NCI-H82 treated with DMSO at 0.1 percent for 48 hours (cell line): ENCODE measurements around the gene TMIE.
"Not testable (repeated sequence)": the region's sequence is repeated elsewhere in the genome, so short reads cannot be mapped to it uniquely, and the experiment has no call there.

ENCODE experiments used
- DNase-seq: peaks from one replicate; lab custom pipeline; 2025; ENCODE audit not compliant: unreplicated experiment; lab: John Stamatoyannopoulos, UW

TMIE gene

DNA sequence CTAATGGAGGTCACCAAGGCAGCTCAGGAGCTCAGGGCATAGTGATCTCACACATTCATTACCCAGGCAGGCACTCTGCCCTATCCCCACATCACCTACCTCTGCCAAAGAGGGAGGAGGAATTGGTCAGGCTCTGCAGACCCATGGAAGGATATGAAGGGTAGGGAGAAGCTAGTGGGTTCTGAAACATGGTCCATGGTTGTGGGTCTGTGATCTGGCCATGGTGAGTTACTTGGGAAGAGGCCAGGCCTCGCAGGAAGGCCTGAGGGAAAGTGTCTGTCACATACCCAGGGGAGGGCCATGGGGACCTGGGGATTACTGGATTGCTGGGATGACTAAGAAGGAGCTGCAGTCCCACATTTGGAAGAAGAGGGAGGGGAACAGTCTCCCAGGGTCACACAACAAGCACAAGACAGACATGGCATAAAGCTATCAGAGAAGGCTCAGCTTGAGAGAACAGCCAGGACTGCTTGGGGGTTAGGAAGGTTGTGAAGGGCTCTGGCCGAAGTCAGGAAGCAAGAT, 17.9 kb downstream of the TMIE start:
- DNase-seq: no peak

DNA sequence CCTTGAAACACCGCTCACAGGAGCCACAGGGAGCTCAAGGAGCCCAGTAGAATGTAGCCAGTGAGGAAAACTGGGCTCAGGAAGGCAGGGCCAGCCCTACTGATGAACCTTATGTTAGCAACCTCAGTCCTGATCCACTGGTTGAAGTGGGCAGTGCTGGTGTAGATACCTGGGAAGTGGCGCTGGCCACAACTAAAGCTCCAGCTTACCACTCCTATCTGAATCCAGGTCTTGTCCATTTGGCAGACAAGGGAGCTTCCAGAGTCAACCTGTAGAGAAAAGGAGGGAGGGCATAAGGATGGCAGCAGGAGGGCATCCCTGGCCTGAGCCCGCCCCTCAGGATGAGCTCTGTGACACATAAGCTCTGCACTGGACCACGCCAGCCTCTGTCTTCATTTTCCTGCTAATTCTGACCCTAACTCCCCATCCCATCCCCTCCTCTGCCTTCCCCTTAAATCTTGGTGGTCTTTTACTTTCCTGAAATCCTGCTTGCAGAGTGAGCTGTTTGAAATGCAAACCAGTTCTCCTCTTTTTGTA, 18.6 kb downstream of the TMIE start:
- DNase-seq: no peak

DNA sequence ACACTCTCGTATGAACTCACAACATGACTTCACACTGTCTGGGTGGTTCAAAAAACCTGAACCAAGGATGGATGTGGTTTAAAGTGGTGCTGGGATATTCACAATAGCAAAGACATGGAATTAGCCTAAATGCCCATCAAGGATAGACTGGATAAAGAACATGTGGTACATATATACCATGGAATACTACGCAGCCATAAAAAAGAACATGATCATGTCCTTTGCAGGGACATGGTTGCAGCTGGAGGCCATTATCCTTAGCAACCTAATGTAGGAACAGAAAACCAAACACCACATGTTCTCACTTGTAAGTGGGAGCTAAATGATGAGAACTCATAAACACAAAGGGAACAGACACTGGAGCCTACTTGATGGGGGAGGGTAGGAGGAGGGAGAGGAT, 19.8 kb downstream of the TMIE start:
- no peak for DNase-seq

DNA sequence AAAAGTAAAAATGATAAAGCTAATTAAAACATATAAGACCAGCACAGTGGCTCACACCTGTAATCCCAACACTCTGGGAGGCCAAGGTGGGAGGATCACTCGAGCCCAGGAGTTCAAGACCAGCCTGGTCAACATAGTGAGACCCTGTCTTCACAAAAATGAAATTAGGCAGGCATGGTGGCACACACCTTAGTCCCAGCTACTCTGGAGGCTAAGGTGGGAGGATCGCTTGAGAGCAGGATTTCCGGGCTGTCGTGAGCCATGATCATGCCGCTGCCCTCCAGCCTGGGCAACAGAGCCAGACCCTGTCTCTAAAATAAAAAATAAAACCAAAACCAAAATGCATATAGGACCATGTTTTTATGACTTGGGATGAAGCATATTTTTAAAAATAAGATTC, 21.3 kb downstream of the TMIE start:
- no peak for DNase-seq

DNA sequence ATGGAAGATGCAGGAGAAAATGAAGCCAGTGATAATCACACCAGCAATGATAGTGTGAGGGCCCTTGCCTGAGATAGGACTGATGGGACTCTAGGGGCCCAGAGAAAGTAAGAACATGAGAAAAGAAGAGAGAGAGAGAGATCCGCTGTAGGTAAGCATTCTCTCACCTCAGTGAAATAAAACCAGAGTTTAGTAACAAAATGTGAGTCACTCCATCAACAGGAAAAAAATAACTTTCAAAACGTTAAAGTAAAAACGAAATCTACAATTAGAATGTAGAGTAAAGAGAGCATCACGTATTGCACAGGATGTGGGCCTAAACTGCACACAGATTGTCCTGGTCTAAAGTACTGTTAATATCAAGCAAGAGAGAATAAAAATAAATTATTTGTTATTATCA, 23.2 kb downstream of the TMIE start:
- no peak for DNase-seq

DNA sequence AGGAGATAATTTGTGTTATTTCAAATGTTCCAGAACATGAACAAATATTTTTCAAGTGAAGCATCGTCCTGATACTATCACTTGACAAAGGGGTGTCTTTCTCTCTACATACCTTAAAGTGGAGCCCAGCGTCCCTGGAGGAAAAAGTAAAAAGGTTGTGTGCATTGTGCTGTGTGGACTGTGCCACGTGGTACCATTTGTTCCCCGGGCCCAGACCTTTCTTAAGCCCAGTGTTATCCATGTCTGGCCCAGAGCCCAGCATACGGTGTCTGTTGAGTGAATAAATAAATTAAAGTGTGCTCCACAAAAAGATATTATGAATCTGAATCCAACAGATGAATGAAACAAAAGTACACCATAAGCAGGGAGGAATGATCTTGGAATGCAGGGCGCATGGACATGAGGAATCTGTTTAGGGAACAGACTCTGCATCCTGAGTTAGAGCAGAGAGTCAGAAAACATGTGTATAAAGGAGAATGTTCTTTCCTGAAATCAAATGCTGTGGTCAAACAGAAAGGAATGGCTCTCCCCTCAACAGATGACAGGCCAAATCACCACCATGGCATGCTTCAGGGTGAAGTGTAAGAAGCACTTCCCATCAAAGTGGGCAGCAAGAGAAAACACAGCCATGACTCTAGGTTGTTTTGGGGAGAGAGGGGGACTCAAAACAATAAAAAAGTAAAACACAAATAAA, 24.6 kb downstream of the TMIE start:
- DNase-seq: no peak

DNA sequence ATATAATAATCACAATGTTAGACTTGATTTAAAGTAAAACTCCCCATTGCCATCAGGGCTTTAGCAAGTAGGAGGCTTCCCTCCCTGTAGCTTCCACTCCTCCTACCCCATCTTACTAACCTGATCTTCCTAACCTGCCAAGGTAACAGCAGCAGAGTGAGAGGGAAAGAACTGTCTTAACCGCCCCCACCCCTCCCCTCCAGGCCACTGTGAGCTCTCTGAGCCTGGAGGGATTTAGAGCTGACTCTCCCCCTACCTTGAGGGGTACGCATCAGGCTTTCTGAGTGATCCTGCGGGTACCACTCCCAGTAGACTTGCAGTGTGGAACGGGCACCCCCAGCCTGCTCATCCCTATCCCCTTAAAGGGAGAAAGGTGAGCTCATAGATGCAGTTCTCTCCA, 27.8 kb downstream of the TMIE start:
- DNase-seq: no peak

DNA sequence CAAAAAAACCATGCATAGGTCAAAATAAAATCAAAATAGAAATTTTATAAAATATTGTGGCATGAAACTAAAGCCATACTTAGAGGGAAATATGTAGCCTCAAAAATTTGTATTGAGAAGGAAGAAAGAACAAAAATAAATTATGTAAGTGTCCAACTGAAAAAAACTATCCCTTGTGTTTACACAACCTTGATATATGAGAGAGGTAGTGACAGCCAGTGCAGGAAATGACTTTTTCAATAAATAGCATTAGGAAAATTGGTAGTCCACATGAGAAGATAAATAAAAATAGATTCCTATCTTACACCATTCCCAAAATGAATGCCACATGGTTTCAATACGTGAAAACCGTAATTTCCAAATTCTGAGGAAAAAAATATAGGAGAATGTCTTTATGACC, 29.6 kb downstream of the TMIE start:
- no peak for DNase-seq

DNA sequence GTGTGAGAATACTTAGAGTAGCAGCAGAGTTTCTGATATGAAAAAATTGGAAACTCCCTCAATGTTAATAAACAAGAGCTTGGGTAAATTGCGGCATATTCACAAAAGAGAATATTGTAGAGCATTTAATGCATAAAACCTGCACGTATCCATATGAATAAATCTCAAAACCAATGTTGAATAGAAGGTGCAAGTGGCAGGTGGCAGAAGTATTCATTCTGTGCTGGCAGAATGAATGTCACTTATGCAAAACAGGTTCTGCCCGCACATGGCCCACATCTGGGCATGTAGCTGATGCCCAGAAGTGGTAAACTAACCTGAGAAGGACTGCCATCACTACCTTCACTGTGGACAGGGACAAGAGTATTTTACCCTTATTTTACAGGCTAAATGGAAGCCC, 30.6 kb downstream of the TMIE start:
- DNase-seq: no peak

DNA sequence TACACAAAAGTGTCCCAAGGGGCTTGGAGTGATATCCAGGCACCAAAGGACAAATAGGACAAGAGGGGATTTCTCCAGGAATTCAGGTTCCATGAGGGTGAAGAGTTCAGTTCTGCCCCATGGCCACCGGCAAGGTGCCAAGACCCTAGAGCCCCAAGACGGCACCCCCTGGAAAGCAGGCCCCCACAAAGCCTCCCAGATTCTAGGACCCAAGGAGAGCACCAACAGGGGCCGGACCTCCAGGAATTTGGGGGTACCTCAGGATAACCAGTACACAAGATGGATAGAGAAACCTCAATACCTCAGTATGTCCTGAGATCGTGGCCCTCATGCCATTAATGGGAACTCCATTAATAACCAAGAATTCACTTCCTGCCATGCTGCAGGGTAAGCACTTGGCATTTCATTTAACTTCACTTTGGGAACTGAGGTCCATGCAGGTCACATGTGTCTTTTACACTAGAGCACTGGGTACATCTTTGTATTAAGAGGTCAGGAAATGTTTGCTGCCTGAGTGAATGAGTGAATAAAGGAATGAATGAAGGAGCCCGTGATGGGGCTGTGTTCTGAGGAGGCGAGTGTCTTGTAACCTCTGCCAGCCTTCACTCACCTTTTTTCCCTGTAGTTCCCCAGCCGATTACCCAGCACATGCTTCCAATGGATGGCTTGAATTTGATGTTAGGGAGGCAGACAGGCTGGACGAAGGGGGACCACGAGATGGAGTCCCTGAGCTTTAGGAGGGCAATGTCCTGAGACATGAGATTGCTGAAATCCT, 32.0 kb downstream of the TMIE start:
- no peak for DNase-seq

DNA sequence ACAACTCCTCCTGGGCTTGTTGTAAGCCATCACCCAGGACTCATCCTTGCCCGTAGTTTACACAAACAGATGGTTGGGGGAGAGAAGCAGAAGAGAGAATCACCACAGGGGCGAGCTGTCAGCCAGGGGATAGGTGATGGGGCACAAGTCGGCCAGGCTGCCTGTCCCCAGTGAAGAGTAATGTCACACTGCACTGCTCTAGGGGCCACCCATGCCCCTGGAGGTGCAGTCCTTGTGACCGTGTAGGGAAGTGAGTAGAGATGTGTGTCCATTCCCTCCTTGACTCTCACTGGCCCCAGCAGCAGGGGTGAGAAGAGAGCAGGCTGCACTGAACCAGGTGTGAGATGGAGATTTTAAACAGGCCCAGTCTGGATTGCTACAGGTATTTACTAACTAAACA, 33.6 kb downstream of the TMIE start:
- DNase-seq: no peak

DNA sequence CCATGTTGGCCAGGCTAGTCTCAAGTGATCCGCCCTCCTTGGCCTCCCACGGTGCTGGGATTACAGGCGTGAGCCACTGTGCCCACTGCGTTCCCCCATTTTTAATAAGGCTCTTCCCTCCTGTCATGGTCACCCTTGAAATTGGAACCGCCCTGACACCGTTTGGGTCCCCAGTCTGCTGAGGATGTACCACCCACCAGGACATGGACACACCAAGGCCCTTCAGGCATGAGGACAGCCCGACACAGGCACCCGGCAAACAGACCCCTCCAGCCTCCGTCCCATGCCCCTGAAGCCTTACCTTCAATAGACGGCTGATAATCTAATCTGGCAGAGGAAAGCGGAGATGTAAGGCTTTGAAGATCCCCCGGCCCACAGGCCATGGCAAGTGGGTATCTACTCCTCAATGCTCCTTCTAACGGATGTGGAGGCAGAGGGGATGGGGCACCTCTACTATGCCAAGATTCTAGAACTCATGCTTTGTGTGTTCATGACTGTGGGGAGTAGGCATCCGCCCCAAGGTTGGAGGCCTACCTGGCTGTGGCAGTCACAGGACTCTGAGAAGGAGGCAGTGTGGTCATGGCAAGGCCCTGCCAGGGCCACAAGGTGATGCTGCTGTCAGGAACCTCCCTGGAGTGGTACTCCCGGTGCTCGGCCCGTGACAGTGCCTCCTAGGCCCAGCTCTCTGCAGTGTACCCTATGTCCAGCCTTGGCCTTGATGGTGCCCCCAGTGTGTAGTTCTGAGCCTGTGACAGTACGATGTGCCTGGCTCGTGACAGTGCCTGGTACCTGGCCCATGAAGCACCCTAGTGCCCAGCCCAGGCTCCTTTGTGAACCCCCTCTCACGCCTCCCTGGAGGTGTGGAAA, 35.0 kb downstream of the TMIE start:
- no peak for DNase-seq

DNA sequence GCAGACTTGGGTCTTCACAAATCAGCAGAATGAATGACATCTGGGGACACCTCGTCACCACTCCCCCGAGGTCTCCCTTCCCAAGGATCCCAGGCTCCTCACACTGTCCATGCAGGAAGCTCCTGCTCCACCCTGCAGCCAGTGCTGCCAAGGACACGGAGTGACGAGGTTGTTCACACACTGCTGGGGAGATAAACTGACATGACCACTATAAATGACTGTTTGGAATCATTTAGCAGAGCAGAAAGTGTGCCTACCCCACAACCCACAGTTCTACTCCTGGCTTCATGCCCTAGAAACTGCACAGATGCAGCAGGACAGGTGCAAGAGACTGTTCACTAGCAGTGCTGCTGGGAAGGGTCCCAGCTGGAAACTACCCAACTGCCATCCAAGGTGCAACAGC, 36.1 kb downstream of the TMIE start:
- no peak for DNase-seq

DNA sequence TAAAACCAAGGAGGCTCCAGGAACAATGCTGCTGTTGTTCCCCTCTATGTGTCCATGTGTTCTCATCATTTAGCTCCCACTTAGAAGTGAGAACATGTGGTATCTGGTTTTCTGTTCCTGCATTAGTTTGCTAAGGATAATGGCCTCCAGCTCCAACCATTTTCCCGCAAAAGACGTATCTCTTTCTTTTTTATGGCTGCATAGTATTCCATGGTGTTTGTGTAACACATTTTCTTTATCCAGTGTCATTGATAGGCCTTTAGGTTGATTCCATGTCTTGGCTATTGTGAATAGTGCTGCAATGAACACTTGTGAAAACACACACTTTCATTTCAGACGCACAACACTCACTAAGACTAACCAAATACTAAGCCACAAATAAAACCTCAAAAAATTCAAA, 38.4 kb downstream of the TMIE start:
- DNase-seq: not testable (repeated sequence)

DNA sequence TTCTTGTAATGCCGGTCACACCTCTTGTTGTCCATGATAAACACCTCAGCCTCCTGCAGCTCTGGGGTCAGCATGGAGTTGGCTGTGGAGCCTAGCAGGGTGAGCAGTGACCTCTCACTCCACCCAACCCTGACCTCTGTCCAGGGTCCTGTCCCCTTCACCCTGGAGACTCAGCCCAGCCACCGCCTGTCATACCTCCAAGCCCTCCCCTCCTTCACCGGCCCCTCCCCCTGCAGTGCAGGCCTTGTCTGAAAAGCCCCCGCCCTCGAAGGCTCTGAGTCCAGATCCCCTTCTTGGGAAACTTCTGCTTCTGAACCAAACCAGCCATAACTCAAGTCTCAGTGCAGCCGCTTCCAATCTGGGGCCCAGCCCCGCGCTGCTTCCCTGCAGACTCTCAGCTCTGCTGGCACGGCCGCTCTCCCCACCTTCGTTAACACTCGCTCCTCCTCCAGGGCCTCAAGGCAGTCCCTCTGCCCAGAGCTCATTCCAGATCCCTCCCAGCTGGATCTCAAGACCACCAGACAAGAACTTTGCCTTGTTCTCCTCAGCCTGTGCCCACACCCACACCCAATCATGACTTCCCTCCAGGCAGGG, 41.9 kb downstream of the TMIE start:
- DNase-seq: no peak

DNA sequence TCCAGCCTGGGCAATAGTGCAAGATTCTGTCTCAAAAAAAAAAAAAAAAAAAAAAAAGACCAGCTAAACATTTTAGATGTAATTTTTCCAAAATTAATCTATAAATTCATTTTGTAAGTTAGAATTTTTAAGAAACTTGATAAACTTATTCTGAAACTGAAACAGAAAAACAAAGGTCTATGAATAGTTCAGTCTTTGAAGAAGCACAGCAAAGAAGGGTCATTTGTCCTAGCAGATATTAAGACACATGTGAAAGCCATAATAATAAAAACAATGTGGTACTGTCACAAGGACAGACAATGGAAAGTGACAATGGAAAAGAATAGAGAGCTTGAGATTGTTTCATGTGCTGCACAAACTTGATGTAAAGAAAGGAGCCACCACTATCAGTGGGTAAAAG, 45.5 kb downstream of the TMIE start:
- no peak for DNase-seq

DNA sequence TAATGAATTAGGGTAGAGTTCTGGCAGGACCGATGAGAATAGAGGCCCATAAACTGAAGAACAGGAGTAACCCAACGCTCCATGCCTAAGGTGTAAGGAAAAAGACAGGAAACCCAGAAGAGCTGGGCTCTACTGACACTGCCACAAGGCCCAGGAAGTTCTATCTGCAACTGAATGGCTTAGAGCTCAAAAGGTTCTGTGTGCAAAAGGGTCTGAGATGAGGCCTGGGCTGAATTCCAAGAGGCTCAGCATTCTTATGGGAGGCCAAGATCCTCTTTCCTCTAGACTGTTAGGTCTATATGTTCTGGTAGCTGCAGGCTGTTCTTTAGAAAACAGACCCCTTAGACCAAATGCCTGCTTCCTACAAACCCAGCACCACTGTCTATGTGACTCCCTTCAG, 47.0 kb downstream of the TMIE start:
- DNase-seq: no peak

DNA sequence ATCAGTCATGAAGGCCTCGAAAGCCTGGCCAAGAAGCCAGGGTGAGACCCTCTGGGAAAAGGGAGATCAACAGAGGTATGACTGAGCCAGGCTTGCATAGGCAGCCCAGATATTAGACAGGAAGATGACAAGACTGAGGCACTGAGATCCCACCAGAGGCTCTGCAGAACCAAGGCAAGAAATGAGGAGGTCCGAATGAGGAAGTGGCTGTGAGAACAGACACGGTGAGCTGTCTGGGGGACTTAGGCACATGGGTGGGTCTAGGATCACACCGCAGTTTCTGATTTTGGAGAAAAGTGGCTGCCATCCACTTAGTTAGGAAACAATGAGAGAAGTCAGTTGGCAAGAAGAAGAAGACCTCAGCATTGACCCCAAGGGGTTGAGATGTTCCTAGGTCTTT, 47.9 kb downstream of the TMIE start:
- no peak for DNase-seq

DNA sequence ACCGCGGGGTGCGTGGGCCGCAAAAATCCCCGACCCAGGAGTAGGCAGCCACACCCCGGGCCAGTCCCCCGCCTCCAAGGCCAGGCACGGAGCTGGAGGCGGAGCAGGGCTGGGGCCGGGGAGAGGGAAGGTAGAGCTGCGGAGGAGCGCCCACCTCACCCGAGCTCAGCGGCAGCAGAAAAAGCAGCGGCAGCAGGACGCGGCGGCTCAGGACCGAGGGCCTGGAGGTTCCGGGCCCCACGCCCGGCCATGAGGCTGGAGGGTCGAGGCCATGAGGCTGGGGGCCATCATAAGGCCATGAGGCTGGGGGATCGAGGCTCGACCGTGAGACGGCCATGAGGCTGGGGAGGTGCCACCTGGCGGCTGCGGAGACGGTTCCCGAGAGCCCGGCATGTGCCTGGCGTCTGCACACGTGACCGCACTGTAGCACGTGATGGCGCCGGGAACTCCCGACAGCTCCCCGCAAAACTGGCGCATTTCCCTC, 49.4 kb downstream of the TMIE start:
- no peak for DNase-seq

DNA sequence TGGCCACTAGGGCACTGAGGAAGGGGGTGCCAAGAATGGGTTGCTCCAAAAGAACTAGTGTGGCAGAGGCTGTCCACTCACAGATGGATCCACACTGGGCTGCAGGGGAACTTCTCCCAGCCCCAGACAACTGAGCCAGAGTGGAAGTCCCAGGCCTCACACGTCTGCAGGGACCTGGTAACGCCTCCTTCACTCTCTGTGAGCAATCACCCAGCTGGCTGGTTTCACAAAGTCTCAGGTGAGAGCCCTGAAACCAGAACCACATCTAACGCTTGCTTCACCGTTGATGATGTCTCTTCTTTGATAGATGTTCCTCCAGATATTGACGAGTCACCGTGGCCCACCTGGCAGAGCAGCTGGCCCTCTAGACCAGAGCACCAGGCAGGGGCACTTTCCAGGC, 51.9 kb downstream of the TMIE start:
- not testable (repeated sequence) for DNase-seq

DNA sequence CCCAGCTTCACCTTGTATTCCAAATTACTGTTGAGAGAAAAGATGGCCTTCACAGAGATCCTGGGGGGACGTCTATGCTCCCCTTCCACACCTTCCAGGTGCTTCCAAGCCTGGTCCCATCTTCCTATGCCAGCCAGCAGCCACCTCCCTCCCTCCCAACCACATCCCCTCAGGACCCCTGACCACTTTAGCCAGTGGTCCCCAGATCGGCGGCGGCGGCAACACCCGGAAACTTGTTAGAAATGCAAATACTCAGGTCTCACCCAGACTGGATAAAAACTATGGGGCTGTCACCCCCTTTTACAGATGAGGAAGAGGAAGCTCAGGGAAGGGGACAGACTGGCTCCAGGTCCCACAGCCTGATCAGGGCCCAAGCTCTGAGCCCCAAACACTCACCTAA, 54.5 kb downstream of the TMIE start:
- DNase-seq: no peak
